ENCODE results near the gene USP7.
"Not testable (repeated sequence)": the region's sequence is repeated elsewhere in the genome, so short reads cannot be mapped to it uniquely, and the experiment has no call there.

Gene USP7

GRCh38 chr16:8971416-8971815, 7.7 kb upstream of the USP7 start:
- no peak for DNase-seq

GRCh38 chr16:8969202-8969897, 5.6 kb upstream of the USP7 start:
- DNase-seq, result not testable (repeated sequence)

- not testable (repeated sequence) for DNase-seq
These were observed 4.3 kb upstream of the USP7 start for GRCh38 chr16:8968054-8968453.

GRCh38 chr16:8967132-8967821, 3.6 kb upstream of the USP7 start:
- no peak for DNase-seq

- DNase-seq, result no peak
These were observed 3.1 kb upstream of the USP7 start for GRCh38 chr16:8966817-8967131.

GRCh38 chr16:8964462-8964861, 756 bp upstream of the USP7 start:
- no peak for DNase-seq

GRCh38 chr16:8963010-8963820, 491 bp downstream of the USP7 start:
- no peak for DNase-seq

GRCh38 chr16:8962393-8963009, 1.2 kb downstream of the USP7 start:
- no peak for DNase-seq

GRCh38 chr16:8961811-8962390, 1.8 kb downstream of the USP7 start:
- DNase-seq, result no peak

- no peak for DNase-seq
These were observed 3.0 kb downstream of the USP7 start for GRCh38 chr16:8960788-8961109.

GRCh38 chr16:8959921-8960787, 3.6 kb downstream of the USP7 start:
- no peak for DNase-seq

GRCh38 chr16:8958344-8959167, 5.2 kb downstream of the USP7 start:
- DNase-seq, result no peak

GRCh38 chr16:8957509-8958157, 6.1 kb downstream of the USP7 start:
- DNase-seq, result no peak

GRCh38 chr16:8957063-8957397, 6.7 kb downstream of the USP7 start:
- no peak for DNase-seq

- no peak for DNase-seq
These were observed 7.2 kb downstream of the USP7 start for GRCh38 chr16:8956265-8957062.

GRCh38 chr16:8955828-8956227, 7.9 kb downstream of the USP7 start:
- DNase-seq, result no peak

GRCh38 chr16:8953064-8953463, 10.6 kb downstream of the USP7 start:
- DNase-seq, result no peak

- no peak for DNase-seq
These were observed 11.4 kb downstream of the USP7 start for GRCh38 chr16:8952281-8952751.

- no peak for DNase-seq
These were observed 12.0 kb downstream of the USP7 start for GRCh38 chr16:8951447-8952280.

All from hippocampal formation (tissue), 2 donors.